ENCODE data around the gene MLLT3.

Gene MLLT3

DNA sequence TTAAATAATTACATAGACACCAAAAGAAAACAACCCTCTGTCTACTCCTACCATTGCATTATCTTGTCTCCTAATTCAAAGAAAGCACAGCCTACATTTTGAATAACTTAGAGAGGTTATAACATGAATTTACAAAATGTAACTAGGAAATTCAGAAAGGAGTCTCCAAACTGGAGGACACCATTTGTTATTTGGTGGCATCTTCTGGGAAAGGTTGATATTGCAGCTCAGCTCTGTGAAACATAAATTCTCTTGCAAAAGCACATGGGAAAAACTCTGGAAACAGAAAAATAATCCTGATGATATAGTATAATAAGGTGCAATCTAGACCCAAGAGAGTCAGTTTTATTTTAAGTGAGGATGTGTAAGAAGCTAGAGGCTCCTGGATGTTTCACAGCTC is 215.3 kb downstream of the MLLT3 start:
- H3K9ac ChIP-seq, result no peak overlapping the region
- H3K79me2 ChIP-seq (ENCODE audit: insufficient read depth, low read depth), result no peaks in the 10 kb centered on the region

GRCh38 chr9:20406344-20406743 is 216.0 kb downstream of the MLLT3 start:
- no peaks in the 10 kb centered on the region for H3K4me1 ChIP-seq (ENCODE audit: low read depth, poor library complexity, severe bottlenecking)
- TF ChIP-seq CTCF (conservative IDR thresholded peaks at IDR 0.05; ENCODE audit: low read depth, low read length), result no peak
- H3K9ac ChIP-seq, result no peak overlapping the region
- no peak overlapping the region for H3K27ac ChIP-seq
- no peaks in the 10 kb centered on the region for H3K36me3 ChIP-seq (ENCODE audit: insufficient read depth)
- H3K4me3 ChIP-seq (IDR thresholded peaks at IDR 0.05; ENCODE audit: insufficient read depth, low read depth, low read length), result no peak overlapping the region
- H3K79me2 ChIP-seq (ENCODE audit: insufficient read depth, low read depth), result no peaks in the 10 kb centered on the region
- H4K20me1 ChIP-seq (ENCODE audit: insufficient read depth), result no peaks in the 10 kb centered on the region
- H2AFZ ChIP-seq (ENCODE audit: low read depth), result no peak overlapping the region
- no peaks in the 10 kb centered on the region for H3K27me3 ChIP-seq (ENCODE audit: insufficient read depth, low read depth)
- no peak overlapping the region for H3K4me2 ChIP-seq

More for the DNA sequence above, 215.3 kb downstream of the MLLT3 start:
- Histone ChIP-seq H4K20me1 (ENCODE audit: insufficient read depth) (no peaks in the 10 kb centered on the region), H3K4me1 (ENCODE audit: low read depth, poor library complexity, severe bottlenecking) (no peaks in the 10 kb centered on the region), H3K4me3 (IDR thresholded peaks at IDR 0.05; ENCODE audit: insufficient read depth, low read depth, low read length) (no peak overlapping the region), H3K36me3 (ENCODE audit: insufficient read depth) (no peaks in the 10 kb centered on the region), H2AFZ (ENCODE audit: low read depth) (no peak overlapping the region), H3K27me3 (ENCODE audit: insufficient read depth, low read depth) (no peaks in the 10 kb centered on the region), H3K4me2 (no peak overlapping the region), H3K27ac (no peak overlapping the region)
- no peak for TF ChIP-seq CTCF (conservative IDR thresholded peaks at IDR 0.05; ENCODE audit: low read depth, low read length)

DNA sequence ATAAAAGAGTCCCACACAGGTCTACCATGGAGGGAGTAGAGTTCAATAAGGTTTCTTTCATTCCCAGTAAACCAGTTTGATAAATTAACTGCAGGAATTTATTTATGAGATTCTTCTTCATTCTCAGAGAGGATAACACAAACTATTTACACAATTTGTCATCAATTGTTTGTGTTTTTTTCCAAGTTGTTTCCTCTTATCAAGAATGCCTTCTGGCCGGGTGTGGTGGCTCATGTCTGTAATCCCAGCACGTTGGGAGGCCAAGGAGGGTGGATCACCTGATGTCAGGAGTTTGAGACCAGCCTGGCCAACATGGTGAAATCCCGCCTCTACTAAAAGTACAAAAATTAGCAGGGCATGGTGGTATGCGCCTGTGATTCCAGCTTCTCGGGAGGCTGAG is 216.7 kb downstream of the MLLT3 start:
- Histone ChIP-seq H3K27me3 (ENCODE audit: insufficient read depth, low read depth) (no peaks in the 10 kb centered on the region), H3K4me3 (IDR thresholded peaks at IDR 0.05; ENCODE audit: insufficient read depth, low read depth, low read length) (no peak overlapping the region), H3K4me2 (no peak overlapping the region), H3K9ac (no peak overlapping the region), H3K36me3 (ENCODE audit: insufficient read depth) (no peaks in the 10 kb centered on the region), H4K20me1 (ENCODE audit: insufficient read depth) (no peaks in the 10 kb centered on the region), H3K27ac (no peak overlapping the region), H3K4me1 (ENCODE audit: low read depth, poor library complexity, severe bottlenecking) (no peaks in the 10 kb centered on the region), H2AFZ (ENCODE audit: low read depth) (no peak overlapping the region), H3K79me2 (ENCODE audit: insufficient read depth, low read depth) (no peaks in the 10 kb centered on the region)
- TF ChIP-seq CTCF (conservative IDR thresholded peaks at IDR 0.05; ENCODE audit: low read depth, low read length), result no peak

- Histone ChIP-seq H3K36me3 (ENCODE audit: insufficient read depth) (no peaks in the 10 kb centered on the region), H3K4me3 (IDR thresholded peaks at IDR 0.05; ENCODE audit: insufficient read depth, low read depth, low read length) (no peak overlapping the region), H3K4me2 (no peak overlapping the region), H2AFZ (ENCODE audit: low read depth) (no peak overlapping the region), H4K20me1 (ENCODE audit: insufficient read depth) (no peaks in the 10 kb centered on the region), H3K79me2 (ENCODE audit: insufficient read depth, low read depth) (no peaks in the 10 kb centered on the region), H3K27ac (no peak overlapping the region), H3K9ac (no peak overlapping the region), H3K4me1 (ENCODE audit: low read depth, poor library complexity, severe bottlenecking) (no peaks in the 10 kb centered on the region), H3K27me3 (ENCODE audit: insufficient read depth, low read depth) (no peaks in the 10 kb centered on the region)
- TF ChIP-seq CTCF (conservative IDR thresholded peaks at IDR 0.05; ENCODE audit: low read depth, low read length), result no peak
Measured at GRCh38 chr9:20405078-20405477, 217.2 kb downstream of the MLLT3 start.
